Mucosa of rectum (tissue), 2 donors: ENCODE measurements around the gene LOXL1.

ENCODE experiments used
- H3K27ac ChIP-seq, 2 donors: one replicate each; pipeline ENCODE4 v1.7.0; 2013; ENCODE audit warnings: inconsistent platforms in 2 of 2, low read depth in 2 of 2, low read length in 2 of 2
- H3K27me3 ChIP-seq, 2 donors: one replicate each; pipeline ENCODE4 v1.7.0; 2013; ENCODE audit warnings: low read length in 2 of 2; ENCODE audit not compliant: control insufficient read depth in 2 of 2, insufficient read depth in 2 of 2
- H3K36me3 ChIP-seq, 2 donors: one replicate each; pipeline ENCODE4 v1.7.0; 2013; ENCODE audit warnings: low read length in 2 of 2; ENCODE audit not compliant: control insufficient read depth in 2 of 2, insufficient read depth in 2 of 2
- H3K4me1 ChIP-seq, 2 donors: one replicate each; pipeline ENCODE4 v1.7.0; 2013; ENCODE audit warnings: low read length in 2 of 2, mild to moderate bottlenecking in 1 of 2; ENCODE audit not compliant: control insufficient read depth in 2 of 2, insufficient read depth in 2 of 2
- H3K4me3 ChIP-seq, 2 donors: one replicate each; pipeline ENCODE4 v1.7.0; 2013; ENCODE audit warnings: low read length in 2 of 2
- H3K9ac ChIP-seq, 2 donors: one replicate each; pipeline ENCODE4 v1.7.0; 2013; ENCODE audit warnings: low read length in 2 of 2, low read depth in 1 of 2, mild to moderate bottlenecking in 1 of 2
- H3K9me3 ChIP-seq, 2 donors: one replicate each; pipeline ENCODE4 v1.7.0; 2013; ENCODE audit warnings: low read length in 2 of 2; ENCODE audit not compliant: control insufficient read depth in 2 of 2
- donor health status: healthy.
- donor health status: Normal muscosa, but diverticular disease.

LOXL1 gene

DNA sequence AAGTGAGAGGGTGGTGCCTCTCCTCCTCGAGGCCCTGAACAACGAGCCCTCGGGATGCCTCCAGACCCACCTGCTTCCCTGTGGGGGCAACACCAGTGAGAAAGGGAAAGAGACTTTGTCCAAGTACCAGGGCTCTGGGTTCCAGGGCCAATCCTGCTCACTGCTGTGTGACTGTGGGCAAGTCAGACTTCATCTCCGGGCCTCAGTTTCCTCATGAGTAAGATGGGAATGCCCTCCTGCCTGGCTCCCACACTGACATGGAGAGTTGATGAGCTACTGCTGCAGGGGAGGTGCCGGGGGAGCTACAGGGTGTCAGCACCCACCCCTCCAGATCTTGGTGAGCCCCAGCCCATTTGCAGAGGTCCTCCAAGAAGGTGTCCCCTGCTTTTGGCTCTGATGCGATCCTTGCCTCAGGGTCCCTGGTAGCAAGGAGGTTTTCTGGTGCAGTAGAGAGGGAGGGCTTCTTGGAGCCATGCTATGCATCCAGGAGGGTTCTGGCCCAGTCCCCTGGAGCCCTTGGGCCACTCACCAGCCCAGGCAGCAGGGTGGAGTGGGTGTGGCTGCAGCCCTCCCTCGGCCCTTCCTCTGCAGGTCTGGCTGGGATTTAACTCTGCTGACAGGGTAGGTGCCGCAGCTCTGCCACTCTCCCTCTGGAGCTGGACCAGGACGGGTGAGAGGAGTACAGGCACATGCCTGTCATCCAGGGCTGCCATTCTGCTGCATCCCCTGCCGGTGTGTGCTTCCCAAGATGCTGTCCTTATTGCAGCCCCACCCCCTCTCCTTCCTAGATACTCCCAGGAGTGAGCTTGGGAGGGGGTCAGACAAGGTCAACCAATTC, 26.9 kb downstream of the LOXL1 start:
- H3K36me3 ChIP-seq = no peaks in the 10 kb centered on the region
- H3K27ac ChIP-seq = no peak overlapping the region
- H3K9ac ChIP-seq = no peak overlapping the region
- H3K27me3 ChIP-seq = no peaks in the 10 kb centered on the region
- H3K9me3 ChIP-seq = no peaks in the 10 kb centered on the region
- H3K4me1 ChIP-seq = peaks cover 6 to 9% of the 10 kb centered on the region in 2 donors
- H3K4me3 ChIP-seq = no peak overlapping the region

DNA sequence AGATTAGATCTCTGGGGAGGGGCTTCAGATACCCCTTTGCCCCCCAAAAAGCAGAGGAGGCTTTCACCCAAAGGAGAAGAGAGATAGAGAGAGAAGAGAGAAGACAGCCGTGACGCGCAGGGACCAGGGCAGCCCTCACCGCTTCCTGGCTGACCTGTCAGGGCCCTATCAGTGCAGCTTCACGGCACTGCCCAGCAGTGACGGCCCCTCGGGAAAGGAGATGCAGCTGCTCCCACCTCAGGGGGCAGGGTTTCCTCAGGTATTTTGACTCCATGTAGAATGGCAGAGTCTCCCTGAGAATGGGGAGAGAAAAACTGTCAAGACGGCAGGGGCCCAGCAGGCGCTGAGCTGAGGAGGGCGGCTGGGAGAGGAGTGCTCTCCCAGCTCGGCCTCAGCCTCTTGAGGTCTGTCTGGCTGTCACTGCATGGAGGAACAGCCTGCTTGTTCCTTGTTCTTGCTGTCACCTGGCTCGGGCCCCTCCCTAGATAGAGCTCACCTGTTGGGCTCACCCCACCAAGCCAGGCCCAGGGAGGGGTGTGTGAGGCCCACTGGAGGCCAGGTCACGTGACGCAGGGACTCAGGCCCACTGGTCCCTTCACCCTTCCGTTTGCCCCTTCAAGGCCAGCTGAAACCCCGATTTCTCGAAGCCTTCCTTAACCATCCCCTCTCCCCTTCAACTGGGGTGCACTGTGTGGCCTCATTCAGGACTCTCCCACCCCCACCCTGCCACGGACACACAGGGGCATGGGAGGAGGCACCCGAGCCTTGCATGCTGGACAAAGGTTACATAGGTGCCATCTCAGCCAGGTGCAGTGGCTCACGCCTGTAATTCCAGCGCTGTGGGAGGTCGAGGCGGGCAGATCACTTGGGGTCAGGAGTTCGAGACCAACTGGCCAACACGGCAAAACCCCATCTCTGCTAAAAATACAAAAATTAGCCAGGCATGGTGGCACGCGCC, 28.2 kb downstream of the LOXL1 start:
- H3K4me3 ChIP-seq = no peak overlapping the region
- peaks cover 6 to 9% of the 10 kb centered on the region in 2 donors for H3K4me1 ChIP-seq
- no peak overlapping the region for H3K9ac ChIP-seq
- no peaks in the 10 kb centered on the region for H3K36me3 ChIP-seq
- no peaks in the 10 kb centered on the region for H3K9me3 ChIP-seq
- H3K27me3 ChIP-seq = peaks cover 0 to 3% of the 10 kb centered on the region in 2 donors
- H3K27ac ChIP-seq = no peak overlapping the region

DNA sequence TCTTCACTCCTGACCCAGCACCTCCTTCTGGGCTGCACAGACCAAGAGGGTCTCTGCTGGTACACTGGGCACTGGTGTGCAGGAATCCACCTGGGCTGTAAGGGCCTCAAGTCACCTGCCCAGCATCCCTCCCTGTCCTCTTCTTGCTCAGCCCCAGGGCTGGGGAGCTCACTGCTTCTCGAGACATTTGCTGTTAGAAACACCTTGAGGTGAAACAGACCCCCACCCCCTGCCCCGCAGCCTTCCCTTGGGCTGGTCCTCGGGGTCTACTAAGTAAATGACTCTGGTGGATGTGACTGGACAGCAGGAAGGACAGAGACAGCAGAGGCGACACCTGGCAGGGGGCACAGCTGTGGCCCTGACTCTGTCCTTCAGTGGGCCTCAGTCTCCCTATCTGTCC, 29.1 kb downstream of the LOXL1 start:
- H3K4me1 ChIP-seq = peaks cover 6 to 9% of the 10 kb centered on the region in 2 donors

DNA sequence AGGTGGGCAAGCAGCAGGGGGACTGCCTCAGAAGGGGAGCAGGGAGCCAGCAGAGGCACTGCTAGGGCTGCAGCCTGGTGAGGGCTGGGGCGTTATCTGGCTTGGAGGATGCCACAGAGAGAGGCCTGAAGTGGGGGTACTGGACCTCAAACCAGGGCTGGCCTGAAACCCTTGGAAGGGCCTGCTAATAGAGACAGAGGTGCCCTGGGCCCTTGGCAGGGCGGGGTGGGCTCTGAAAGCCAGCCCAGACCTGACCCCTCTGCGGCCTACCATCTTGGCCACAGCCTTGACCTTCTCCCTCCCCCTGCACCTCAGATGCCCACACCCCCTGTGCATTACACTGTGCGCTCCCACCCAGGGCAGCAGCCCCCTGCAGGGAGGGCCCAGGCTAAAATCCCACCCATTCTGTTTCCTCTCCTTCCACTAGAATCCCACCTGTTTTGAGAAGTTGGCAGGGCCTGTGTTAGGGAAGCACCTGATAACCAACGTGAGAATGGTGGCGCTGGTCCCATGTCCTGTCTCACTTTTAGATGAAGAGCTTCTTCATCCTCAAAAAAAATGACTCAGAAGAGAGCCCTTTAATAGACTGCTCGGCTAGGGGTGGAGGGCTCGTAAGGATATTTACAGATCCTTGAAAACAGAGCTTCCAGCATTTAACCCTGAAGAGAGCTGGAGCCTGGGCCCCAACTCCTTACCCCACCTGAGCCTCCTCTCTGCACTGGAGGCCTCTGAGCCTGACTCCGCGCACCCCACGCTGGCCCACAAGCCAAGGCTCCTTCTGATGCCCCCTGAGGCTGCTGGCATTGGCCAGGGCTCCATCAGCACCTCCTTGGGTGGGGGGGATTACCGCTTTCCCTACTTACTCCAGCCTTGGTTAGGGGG, 29.8 kb downstream of the LOXL1 start:
- Histone ChIP-seq H3K4me3 (no peak overlapping the region), H3K27ac (no peak overlapping the region), H3K9me3 (no peaks in the 10 kb centered on the region), H3K36me3 (no peaks in the 10 kb centered on the region), H3K4me1 (peaks cover 4 to 9% of the 10 kb centered on the region in 2 donors), H3K9ac (no peak overlapping the region), H3K27me3 (peaks cover 0 to 3% of the 10 kb centered on the region in 2 donors)

More for the DNA sequence above, 29.1 kb downstream of the LOXL1 start:
- no peaks in the 10 kb centered on the region for H3K9me3 ChIP-seq
- H3K4me3 ChIP-seq = no peak overlapping the region
- H3K27me3 ChIP-seq = peaks cover 0 to 3% of the 10 kb centered on the region in 2 donors
- H3K9ac ChIP-seq = no peak overlapping the region
- no peak overlapping the region for H3K27ac ChIP-seq
- no peaks in the 10 kb centered on the region for H3K36me3 ChIP-seq

DNA sequence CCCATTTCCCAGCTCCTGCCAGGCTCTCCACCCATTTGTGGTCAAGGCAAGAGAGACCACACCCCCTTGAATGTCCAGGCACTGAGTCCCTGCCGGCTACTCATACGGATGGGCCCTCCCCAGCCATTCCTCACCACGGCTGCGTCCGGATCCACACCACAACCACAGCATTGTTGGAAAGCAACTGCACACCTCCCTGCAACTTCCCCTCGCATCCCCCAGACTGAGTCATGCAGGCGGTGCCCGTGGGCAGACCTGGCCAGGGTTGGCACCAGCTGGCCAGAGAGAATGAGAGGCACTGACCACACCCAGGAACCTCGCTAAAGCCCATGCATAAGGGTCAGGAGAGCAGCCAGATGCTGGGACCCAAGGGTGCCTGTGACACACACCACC, 30.5 kb downstream of the LOXL1 start:
- peaks cover 0 to 3% of the 10 kb centered on the region in 2 donors for H3K27me3 ChIP-seq
- H3K9me3 ChIP-seq = no peaks in the 10 kb centered on the region
- no peak overlapping the region for H3K27ac ChIP-seq
- no peak overlapping the region for H3K4me3 ChIP-seq
- H3K9ac ChIP-seq = no peak overlapping the region
- peaks cover under 1 to 5% of the 10 kb centered on the region in 2 donors for H3K4me1 ChIP-seq
- H3K36me3 ChIP-seq = no peaks in the 10 kb centered on the region

DNA sequence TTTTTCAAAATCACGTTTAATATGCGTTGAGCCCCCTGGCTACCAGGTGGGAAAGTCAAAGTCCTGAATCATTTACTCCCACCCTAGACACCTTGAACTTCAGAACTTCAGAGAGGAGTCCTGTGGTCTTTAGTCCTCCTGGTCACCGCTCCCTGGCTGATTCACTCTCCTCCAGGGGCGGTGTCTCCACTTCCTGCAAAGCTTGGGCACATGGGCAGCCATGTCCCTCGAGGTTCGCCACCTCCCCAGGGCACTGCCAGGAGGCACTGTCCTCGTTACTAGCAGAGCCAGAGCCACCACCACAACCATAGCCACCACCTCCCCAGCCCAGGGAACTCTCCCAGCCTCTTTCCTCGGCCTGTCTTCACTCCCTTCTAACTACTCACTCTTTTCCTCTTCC, 31.0 kb downstream of the LOXL1 start:
- no peak overlapping the region for H3K27ac ChIP-seq
- H3K4me3 ChIP-seq = no peak overlapping the region
- H3K27me3 ChIP-seq = peaks cover 0 to 3% of the 10 kb centered on the region in 2 donors
- H3K36me3 ChIP-seq = no peaks in the 10 kb centered on the region
- H3K9me3 ChIP-seq = no peaks in the 10 kb centered on the region
- H3K9ac ChIP-seq = no peak overlapping the region
- peaks cover 0 to 2% of the 10 kb centered on the region in 2 donors for H3K4me1 ChIP-seq

DNA sequence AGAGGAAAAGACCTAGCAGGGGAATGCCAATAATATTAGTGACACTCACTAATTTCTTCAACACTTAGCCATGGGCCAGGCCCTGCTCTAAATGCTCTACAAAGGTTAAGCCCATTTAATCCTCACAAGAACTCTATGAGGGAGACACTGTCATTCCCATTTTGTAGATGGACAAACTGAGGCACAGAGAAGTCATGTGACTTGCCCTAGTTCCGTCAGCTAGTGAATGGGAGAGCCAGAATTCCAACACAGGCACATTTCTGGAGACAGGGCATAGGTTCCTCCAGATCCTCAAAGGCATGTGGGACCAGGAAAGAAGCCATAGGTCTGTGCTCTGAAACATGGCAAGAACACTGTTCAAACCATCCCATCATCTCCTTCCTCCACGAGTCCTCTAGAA, 31.5 kb downstream of the LOXL1 start:
- no peaks in the 10 kb centered on the region for H3K9me3 ChIP-seq
- peaks cover 0 to 3% of the 10 kb centered on the region in 2 donors for H3K27me3 ChIP-seq
- no peak overlapping the region for H3K27ac ChIP-seq
- peaks cover 0 to 2% of the 10 kb centered on the region in 2 donors for H3K4me1 ChIP-seq
- H3K4me3 ChIP-seq = no peak overlapping the region
- H3K9ac ChIP-seq = no peak overlapping the region
- H3K36me3 ChIP-seq = no peaks in the 10 kb centered on the region

DNA sequence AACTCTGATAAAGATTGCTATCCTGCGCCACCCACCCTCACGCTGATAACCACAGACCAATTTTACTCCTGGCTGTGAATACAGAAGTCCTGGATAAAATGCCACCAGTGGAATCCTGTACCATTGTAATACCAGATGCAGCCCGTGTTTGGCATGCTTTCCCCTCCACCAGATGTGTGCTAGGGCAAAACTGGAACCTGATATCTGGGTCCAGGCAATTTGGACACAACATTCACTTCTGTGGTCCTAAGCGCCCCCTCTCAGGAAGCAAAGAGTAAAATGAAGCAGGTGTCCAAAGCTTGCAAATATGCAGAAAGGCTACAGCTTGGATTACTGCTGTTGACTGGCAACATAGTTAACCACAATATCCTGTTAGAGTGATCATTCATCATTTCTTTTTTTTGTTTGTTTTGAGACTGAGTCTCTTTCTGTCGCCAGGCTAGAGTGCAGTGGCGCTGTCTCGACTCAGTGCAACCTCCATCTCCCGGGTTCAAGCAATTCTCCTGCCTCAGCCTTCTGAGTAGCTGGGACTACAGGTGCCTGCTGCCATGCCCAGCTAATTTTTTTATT, 32.8 kb downstream of the LOXL1 start:
- H3K27ac ChIP-seq = no peak overlapping the region
- peaks cover 0 to 3% of the 10 kb centered on the region in 2 donors for H3K27me3 ChIP-seq
- peaks cover 0 to 2% of the 10 kb centered on the region in 2 donors for H3K4me1 ChIP-seq
- H3K9me3 ChIP-seq = no peaks in the 10 kb centered on the region
- H3K9ac ChIP-seq = no peak overlapping the region
- no peak overlapping the region for H3K4me3 ChIP-seq
- no peaks in the 10 kb centered on the region for H3K36me3 ChIP-seq

DNA sequence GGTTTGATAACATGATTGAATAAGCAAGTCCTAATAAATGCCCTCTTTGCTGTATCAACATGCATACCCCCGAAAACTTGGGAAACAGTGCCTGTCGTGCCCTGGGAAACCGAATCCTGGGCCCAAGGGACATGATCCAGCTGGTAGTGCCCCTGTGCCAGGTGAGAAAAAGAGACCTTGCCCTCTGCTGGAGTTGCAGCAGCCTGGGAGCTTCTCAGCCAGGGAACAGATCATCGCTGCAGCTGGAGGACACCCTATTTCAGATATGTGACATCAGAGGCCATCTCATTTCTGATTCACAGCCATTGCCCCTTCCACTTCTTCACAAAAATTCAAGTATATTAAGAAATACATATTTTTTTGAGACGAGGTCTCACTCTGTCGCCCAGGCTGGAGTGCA, 33.5 kb downstream of the LOXL1 start:
- no peak overlapping the region for H3K27ac ChIP-seq
- no peak overlapping the region for H3K9ac ChIP-seq
- H3K4me1 ChIP-seq = peaks cover under 1 to 3% of the 10 kb centered on the region in 2 donors
- no peaks in the 10 kb centered on the region for H3K9me3 ChIP-seq
- H3K27me3 ChIP-seq = peaks cover 0 to 3% of the 10 kb centered on the region in 2 donors
- no peaks in the 10 kb centered on the region for H3K36me3 ChIP-seq
- no peak overlapping the region for H3K4me3 ChIP-seq
